ENCODE results near the gene SLC24A3. TPM values are rescaled to one million over a fixed set of nuclear protein-coding genes. Genes with fewer than 3 reads are reported as not detected.

The SLC24A3 gene
- total RNA-seq, 4 donors from 2014 or later = 4.2 to 6.4 (median 5.6) TPM

DNA sequence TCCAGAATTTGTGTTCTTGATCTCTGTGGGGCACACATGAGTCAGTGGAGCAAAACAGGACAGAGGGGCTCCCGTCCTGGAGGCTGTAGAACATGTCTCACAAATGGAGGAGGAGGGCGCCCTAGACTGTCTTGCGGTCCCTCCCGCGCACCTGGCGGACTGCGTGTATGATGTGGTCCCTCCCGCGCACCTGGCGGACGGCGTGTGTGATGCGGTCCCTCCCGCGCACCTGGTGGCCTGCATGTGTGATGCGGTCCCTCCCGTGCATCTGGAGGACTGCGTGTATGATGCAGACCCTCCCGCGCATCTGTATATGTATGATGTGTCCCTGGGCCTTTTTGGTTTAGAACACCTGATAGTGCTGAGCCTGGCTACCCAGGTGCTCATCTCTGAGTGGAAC lies 386.8 kb downstream of the SLC24A3 start:
- no peaks in the 10 kb centered on the region for H3K27me3 ChIP-seq
- WGBS = 92% methylated on average over 20 of the region's 20 CpGs
- no peaks in the 10 kb centered on the region for H3K9me3 ChIP-seq
- no peaks in the 10 kb centered on the region for H3K4me1 ChIP-seq
- H3K36me3 ChIP-seq = no peaks in the 10 kb centered on the region
- H3K4me3 ChIP-seq = no peak overlapping the region
- no peak overlapping the region for H3K27ac ChIP-seq
- TF ChIP-seq POLR2A (IDR thresholded peaks at IDR 0.05) (no peak), POLR2AphosphoS5 (IDR thresholded peaks at IDR 0.05) (no peak), EP300 (IDR thresholded peaks at IDR 0.05) (no peak)
- TF ChIP-seq, protein P1, sequence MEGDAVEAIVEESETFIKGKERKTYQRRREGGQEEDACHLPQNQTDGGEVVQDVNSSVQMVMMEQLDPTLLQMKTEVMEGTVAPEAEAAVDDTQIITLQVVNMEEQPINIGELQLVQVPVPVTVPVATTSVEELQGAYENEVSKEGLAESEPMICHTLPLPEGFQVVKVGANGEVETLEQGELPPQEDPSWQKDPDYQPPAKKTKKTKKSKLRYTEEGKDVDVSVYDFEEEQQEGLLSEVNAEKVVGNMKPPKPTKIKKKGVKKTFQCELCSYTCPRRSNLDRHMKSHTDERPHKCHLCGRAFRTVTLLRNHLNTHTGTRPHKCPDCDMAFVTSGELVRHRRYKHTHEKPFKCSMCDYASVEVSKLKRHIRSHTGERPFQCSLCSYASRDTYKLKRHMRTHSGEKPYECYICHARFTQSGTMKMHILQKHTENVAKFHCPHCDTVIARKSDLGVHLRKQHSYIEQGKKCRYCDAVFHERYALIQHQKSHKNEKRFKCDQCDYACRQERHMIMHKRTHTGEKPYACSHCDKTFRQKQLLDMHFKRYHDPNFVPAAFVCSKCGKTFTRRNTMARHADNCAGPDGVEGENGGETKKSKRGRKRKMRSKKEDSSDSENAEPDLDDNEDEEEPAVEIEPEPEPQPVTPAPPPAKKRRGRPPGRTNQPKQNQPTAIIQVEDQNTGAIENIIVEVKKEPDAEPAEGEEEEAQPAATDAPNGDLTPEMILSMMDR (IDR thresholded peaks at IDR 0.05) = no peak
- no peak for DNase-seq (ENCODE audit: low spot score in 2 of 2)

DNA sequence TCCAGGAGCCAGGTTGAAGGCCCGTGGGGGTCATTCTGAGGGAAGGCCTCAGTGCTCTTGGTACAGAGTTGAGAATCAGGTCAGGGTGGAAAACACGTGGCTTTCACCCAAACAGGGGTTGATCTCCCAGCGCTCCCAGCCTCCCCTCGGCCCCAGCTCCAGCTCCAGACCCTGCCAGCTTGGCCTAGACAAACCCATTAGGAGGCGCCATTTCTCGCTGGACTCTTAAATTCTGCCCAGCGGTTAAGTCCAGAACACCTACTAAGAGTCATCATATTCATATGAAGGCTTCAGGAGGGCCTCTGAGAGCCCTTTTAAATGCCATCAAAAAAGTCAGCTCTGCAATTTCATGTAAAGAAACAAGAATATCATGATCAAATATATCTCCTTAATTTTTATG lies 387.6 kb downstream of the SLC24A3 start:
- no peaks in the 10 kb centered on the region for H3K27me3 ChIP-seq
- TF ChIP-seq, protein P1 (IDR thresholded peaks at IDR 0.05) = no peak
- TF ChIP-seq EP300 (IDR thresholded peaks at IDR 0.05) (no peak), POLR2AphosphoS5 (IDR thresholded peaks at IDR 0.05) (no peak), POLR2A (IDR thresholded peaks at IDR 0.05) (no peak)
- 89% methylated on average over 7 of the region's 7 CpGs for WGBS
- no peaks in the 10 kb centered on the region for H3K36me3 ChIP-seq
- DNase-seq (ENCODE audit: low spot score in 2 of 2) = no peak
- H3K9me3 ChIP-seq = no peaks in the 10 kb centered on the region
- H3K4me3 ChIP-seq = no peak overlapping the region
- no peaks in the 10 kb centered on the region for H3K4me1 ChIP-seq
- H3K27ac ChIP-seq = no peak overlapping the region

DNA sequence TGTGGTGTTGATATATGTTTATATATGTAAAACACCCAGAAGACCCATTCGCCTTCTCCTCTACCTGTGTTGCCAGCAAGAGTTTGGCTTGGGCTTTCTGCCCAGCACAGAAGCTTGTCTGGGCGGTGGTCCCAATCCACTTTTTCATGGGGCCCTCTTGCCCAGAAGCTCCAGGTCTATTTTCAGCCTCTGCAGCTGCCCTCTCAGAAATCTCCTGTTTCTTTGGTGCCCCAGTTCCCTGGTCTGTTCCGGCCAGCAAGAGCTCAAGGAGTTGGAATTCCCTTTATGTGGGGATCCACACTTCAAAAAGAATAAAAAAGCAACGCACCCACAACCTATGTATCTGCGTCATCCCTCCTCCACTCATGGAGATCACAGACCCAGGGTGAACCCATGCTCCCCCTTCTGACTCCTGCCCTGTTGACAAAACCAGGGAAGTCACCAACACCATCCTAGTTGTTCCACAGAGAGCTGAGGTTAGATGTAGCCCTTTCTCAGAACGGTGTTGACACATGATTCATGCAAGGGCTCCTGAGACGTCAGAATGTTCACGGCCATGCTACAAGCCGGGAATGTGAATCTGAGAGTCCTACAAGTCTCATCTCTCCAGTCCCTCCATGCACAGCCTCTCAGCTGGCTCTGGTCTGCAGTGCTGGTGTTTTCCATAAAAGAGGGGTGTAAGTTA lies 388.8 kb downstream of the SLC24A3 start:
- Histone ChIP-seq H3K36me3 (no peaks in the 10 kb centered on the region), H3K4me1 (no peaks in the 10 kb centered on the region), H3K27me3 (no peaks in the 10 kb centered on the region), H3K4me3 (no peak overlapping the region), H3K9me3 (no peaks in the 10 kb centered on the region), H3K27ac (no peak overlapping the region)
- 86% methylated on average over 9 of the region's 9 CpGs for WGBS
- TF ChIP-seq EP300 (IDR thresholded peaks at IDR 0.05) = no peak
- TF ChIP-seq, protein P1 (IDR thresholded peaks at IDR 0.05) = no peak
- DNase-seq (ENCODE audit: low spot score in 2 of 2) = no peak

DNA sequence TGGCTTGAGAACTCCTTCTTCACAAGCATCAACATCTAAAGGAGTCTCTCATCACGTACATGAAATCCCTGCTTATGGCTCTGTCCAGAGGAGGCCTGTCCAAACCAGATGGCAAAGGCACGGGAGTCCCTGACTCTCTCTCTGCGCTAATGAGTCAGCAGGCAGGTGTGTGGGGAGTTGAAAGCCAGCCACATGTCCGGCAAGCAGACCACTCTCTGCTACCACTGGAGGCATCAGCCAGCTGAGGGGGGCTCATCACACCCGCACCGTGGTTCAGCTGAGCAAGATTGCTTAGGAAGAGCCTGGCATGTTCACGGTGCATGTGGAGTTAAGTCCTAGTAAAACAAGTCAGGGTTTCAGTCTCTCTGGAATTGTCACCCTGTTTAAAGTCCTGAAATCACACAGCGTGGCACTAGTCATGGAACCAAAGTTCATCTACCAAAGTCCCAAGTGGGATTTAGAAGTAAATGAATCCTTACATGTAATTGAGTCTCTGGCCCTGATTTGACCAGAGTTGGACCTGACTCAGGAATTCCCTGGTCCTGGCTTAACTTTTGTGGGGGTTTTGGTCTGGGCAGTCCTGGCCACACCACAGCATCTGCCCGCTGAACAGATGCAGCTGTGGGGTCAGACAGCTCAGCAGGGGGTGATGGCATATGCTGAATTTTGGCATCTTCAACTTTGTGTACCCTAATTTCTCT lies 390.4 kb downstream of the SLC24A3 start:
- no peak overlapping the region for H3K27ac ChIP-seq
- H3K4me1 ChIP-seq = no peaks in the 10 kb centered on the region
- H3K4me3 ChIP-seq = no peak overlapping the region
- no peaks in the 10 kb centered on the region for H3K36me3 ChIP-seq
- 76% methylated on average over 7 of the region's 9 CpGs for WGBS
- no peak for DNase-seq (ENCODE audit: low spot score in 2 of 2)
- TF ChIP-seq EP300 (IDR thresholded peaks at IDR 0.05) (no peak), POLR2AphosphoS5 (IDR thresholded peaks at IDR 0.05) (no peak), POLR2A (IDR thresholded peaks at IDR 0.05) (no peak)
- TF ChIP-seq, protein P1 (IDR thresholded peaks at IDR 0.05) = no peak
- H3K27me3 ChIP-seq = no peaks in the 10 kb centered on the region
- H3K9me3 ChIP-seq = no peaks in the 10 kb centered on the region

DNA sequence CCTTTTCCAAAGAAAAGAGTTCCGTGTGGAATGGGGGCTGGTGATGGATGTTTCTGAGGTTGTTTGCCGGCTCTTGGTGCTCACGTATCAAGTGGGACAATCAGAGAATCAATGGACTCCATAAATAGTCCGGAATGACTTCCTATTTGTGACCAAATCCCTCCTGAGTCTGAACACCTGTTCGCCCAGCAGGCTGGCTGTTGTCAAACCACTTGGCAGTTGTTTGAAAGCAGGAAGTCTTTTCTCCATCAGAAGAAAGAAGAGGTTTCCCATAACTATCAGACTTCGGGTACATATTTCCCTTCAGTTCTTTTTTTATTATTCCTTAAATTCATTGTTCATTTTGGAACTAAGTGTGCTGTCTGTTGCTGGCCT lies 390.9 kb downstream of the SLC24A3 start:
- Histone ChIP-seq H3K9me3 (no peaks in the 10 kb centered on the region), H3K36me3 (no peaks in the 10 kb centered on the region), H3K4me1 (no peaks in the 10 kb centered on the region), H3K27me3 (no peaks in the 10 kb centered on the region), H3K27ac (no peak overlapping the region), H3K4me3 (no peak overlapping the region)
- TF ChIP-seq, protein P1 (IDR thresholded peaks at IDR 0.05) = no peak
- TF ChIP-seq EP300 (IDR thresholded peaks at IDR 0.05) (no peak), POLR2A (IDR thresholded peaks at IDR 0.05) (no peak)
- DNase-seq (ENCODE audit: low spot score in 2 of 2) = no peak
- 76% methylated on average over 6 of the region's 6 CpGs for WGBS

All from suprapubic skin (tissue), 4 donors.